ENCODE measurements around the gene PRSS38. TPM values are rescaled to one million over a fixed set of nuclear protein-coding genes. Genes with fewer than 3 reads are reported as not detected.

The PRSS38 gene
- total and polyA plus RNA-seq, 4 donors, result not detected

DNA sequence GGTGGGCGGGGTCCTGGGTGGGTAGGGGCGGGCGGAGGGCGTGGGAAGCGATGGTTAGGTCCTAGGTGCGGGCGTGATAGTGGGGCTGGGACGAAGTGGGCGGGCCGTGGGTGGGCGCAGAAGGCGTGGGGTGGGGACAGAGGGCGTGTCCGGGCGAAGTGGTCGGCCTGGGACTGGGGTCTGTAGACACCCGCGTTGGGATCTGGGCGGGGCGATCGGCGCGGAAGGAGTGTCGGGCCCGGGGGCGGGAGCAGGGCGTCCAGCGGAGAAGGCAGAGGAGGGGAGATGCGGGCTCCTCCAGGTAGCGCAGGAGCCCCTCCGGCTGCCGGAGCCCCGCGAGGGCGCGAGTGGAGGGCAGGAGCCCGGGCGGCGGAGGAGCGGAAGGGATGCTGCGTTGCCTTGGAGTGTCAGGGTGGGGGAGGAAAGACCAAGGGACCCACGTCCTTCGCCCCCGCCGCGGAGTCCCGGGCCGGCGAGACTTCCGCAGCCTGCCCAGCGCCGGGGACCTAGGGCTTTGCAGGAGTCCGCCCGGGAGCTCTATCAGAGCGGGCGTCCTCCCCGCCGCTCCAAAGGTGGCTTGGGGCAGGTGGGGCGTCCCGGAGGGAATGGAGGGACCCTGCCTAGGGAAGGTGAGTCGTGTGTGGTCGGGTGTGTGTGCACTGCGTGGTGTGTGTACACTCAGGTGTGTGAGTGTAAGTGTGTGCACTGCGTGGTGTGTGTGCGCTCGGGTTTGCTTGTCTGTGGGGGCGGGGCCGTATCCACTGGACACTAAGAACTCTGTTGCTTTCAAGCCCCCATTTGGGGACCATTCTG lies 27.0 kb upstream of the PRSS38 start:
- TF ChIP-seq CTCF (IDR thresholded peaks at IDR 0.05; ENCODE audit: control extremely low read depth, extremely low read depth), result no peak
- Histone ChIP-seq H3K9me3 (ENCODE audit: control insufficient read depth in 4 of 4, insufficient read depth in 3 of 4, low read length in 3 of 4) (no peaks in the 10 kb centered on the region), H3K4me3 (peak overlapping the region; percentile 33), H3K36me3 (ENCODE audit: control insufficient read depth in 4 of 4, insufficient read depth in 4 of 4, low read length in 4 of 4) (no peaks in the 10 kb centered on the region), H3K9ac (ENCODE audit: insufficient read depth in 1 of 2, low read length in 2 of 2) (no peak overlapping the region), H3K27ac (ENCODE audit: low read depth in 1 of 2, low read length in 1 of 2) (peak overlapping the region in 1 of 2 donors; percentile 40), H3K4me1 (ENCODE audit: control insufficient read depth in 5 of 5, insufficient read depth in 5 of 5, low read length in 5 of 5) (peaks cover 0 to 43% (median 13%) of the 10 kb centered on the region in 5 donors), H3K27me3 (ENCODE audit: control insufficient read depth in 3 of 3, insufficient read depth in 3 of 3, low read length in 2 of 3) (peaks cover 0 to 8% (median 8%) of the 10 kb centered on the region in 3 donors)
- WGBS, 2 donors, result 2% methylated on average over 58 to 68 of the region's 68 CpGs
- peak in 2 of 3 donors; percentile 64 to 67 for DNase-seq
- peak; percentile 63 for ATAC-seq (ENCODE audit: insufficient read depth, low FRiP score)

GRCh38 chr1:227789084-227790033 lies 26.1 kb upstream of the PRSS38 start:
- ATAC-seq (ENCODE audit: insufficient read depth, low FRiP score) (no peak), DNase-seq (peak in 1 of 3 donors; percentile 18)
- Histone ChIP-seq H3K9me3 (ENCODE audit: control insufficient read depth in 4 of 4, insufficient read depth in 3 of 4, low read length in 3 of 4) (no peaks in the 10 kb centered on the region), H3K4me1 (ENCODE audit: control insufficient read depth in 5 of 5, insufficient read depth in 5 of 5, low read length in 5 of 5) (peaks cover 0 to 50% (median 13%) of the 10 kb centered on the region in 5 donors), H3K27ac (ENCODE audit: low read depth in 1 of 2, low read length in 1 of 2) (no peak overlapping the region), H3K36me3 (ENCODE audit: control insufficient read depth in 4 of 4, insufficient read depth in 4 of 4, low read length in 4 of 4) (no peaks in the 10 kb centered on the region), H3K4me3 (no peak overlapping the region), H3K27me3 (ENCODE audit: control insufficient read depth in 3 of 3, insufficient read depth in 3 of 3, low read length in 2 of 3) (peaks cover 0 to 8% (median 8%) of the 10 kb centered on the region in 3 donors), H3K9ac (ENCODE audit: insufficient read depth in 1 of 2, low read length in 2 of 2) (no peak overlapping the region)
- 77 to 80% methylated on average over 23 of the region's 23 CpGs for WGBS, 2 donors
- no peak for TF ChIP-seq CTCF (IDR thresholded peaks at IDR 0.05; ENCODE audit: control extremely low read depth, extremely low read depth)

DNA sequence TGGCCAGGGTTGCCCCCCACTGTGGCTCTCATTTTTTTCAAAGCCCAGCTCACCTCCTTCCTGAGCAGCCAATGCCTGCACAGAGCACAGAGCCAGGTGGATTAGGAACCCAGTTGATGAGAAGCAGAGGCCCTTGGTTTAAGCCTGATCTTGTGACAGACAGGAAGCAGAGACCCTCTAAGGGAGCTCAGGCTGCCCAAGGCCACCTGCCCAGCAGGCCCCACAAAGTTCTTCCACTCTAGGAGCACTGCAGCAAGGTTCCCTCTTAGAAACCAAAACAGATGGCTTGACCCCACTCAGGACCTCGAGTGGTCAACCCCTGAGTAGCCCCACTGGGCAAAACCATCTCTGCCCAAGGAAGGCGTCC lies 25.5 kb upstream of the PRSS38 start:
- ATAC-seq (ENCODE audit: insufficient read depth, low FRiP score) (no peak), DNase-seq (no peak)
- no peak overlapping the region for H3K9ac ChIP-seq (ENCODE audit: insufficient read depth in 1 of 2, low read length in 2 of 2)
- H3K27ac ChIP-seq (ENCODE audit: low read depth in 1 of 2, low read length in 1 of 2), result no peak overlapping the region
- H3K36me3 ChIP-seq (ENCODE audit: control insufficient read depth in 4 of 4, insufficient read depth in 4 of 4, low read length in 4 of 4), result no peaks in the 10 kb centered on the region
- peaks cover 0 to 55% (median 13%) of the 10 kb centered on the region in 5 donors for H3K4me1 ChIP-seq (ENCODE audit: control insufficient read depth in 5 of 5, insufficient read depth in 5 of 5, low read length in 5 of 5)
- peaks cover 0 to 2% (median 0%) of the 10 kb centered on the region in 4 donors for H3K9me3 ChIP-seq (ENCODE audit: control insufficient read depth in 4 of 4, insufficient read depth in 3 of 4, low read length in 3 of 4)
- no peak overlapping the region for H3K4me3 ChIP-seq
- no peak for TF ChIP-seq CTCF (IDR thresholded peaks at IDR 0.05; ENCODE audit: control extremely low read depth, extremely low read depth)
- 90 to 94% methylated on average over 2 of the region's 2 CpGs for WGBS, 2 donors
- peaks cover 0 to 8% (median 8%) of the 10 kb centered on the region in 3 donors for H3K27me3 ChIP-seq (ENCODE audit: control insufficient read depth in 3 of 3, insufficient read depth in 3 of 3, low read length in 2 of 3)

All from lung (tissue), 12 donors.